Brain microvascular endothelial cell (primary cell): ENCODE results near the gene SLC1A5.

Experiments
- DNase-seq: peaks from one replicate; pipeline ENCODE4 v3.0.0-alpha.2; 2020
- H3K27ac ChIP-seq: fragments of 250-450 bp; sonication (Bioruptor Pico); 2 replicates; pipeline ENCODE4 v1.5.1; 2020; ENCODE audit warnings: mild to moderate bottlenecking, moderate library complexity
- H3K27me3 ChIP-seq: fragments of 250-450 bp; sonication (Bioruptor Pico); replicated peaks from 2 replicates; pipeline ENCODE4 v1.5.1; 2020; ENCODE audit warnings: mild to moderate bottlenecking
- H3K36me3 ChIP-seq: fragments of 250-450 bp; sonication (Bioruptor Pico); replicated peaks from 2 replicates; pipeline ENCODE4 v1.5.1; 2020; ENCODE audit warnings: mild to moderate bottlenecking
- H3K4me3 ChIP-seq: 2 replicates; pipeline ENCODE4 v1.5.1; 2011; ENCODE audit warnings: low read depth, mild to moderate bottlenecking, control low read depth, low read length, moderate library complexity
- in situ Hi-C: cut with HindIII; loops from 2 replicates; pipeline ENCODE4 v1.10.0; 2017; ENCODE audit warnings: low sequenced_read_pairs, low pct_ligation_motif_present
- TF ChIP-seq, protein P1 (sequence below): IDR thresholded peaks from 2 replicates; pipeline ENCODE4 v1.5.1; 2011; ENCODE audit warnings: low read depth, mild to moderate bottlenecking, moderate library complexity, low read length, control low read depth, inconsistent platforms; ENCODE audit errors: missing control alignments

The SLC1A5 gene

DNA sequence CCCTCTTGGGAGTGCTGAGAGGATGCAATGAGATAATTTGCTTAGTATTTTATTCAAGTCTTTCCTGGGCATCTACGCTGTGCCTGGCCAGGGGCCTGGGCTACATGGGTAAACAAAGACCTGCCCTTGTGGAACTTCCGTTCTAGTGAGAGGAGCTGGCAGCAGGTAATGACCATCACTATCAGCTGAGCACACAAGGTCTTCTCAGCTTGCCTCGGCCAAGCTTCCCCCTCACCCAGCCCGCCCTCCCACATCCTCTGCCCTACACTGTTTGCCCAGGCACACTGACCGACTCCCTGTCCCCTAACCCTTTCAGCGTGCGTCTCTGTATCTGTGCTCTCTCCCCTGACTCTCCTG, 51.1 kb downstream of the SLC1A5 start:
- H3K27me3 ChIP-seq: no peaks in the 10 kb centered on the region
- TF ChIP-seq, protein P1, sequence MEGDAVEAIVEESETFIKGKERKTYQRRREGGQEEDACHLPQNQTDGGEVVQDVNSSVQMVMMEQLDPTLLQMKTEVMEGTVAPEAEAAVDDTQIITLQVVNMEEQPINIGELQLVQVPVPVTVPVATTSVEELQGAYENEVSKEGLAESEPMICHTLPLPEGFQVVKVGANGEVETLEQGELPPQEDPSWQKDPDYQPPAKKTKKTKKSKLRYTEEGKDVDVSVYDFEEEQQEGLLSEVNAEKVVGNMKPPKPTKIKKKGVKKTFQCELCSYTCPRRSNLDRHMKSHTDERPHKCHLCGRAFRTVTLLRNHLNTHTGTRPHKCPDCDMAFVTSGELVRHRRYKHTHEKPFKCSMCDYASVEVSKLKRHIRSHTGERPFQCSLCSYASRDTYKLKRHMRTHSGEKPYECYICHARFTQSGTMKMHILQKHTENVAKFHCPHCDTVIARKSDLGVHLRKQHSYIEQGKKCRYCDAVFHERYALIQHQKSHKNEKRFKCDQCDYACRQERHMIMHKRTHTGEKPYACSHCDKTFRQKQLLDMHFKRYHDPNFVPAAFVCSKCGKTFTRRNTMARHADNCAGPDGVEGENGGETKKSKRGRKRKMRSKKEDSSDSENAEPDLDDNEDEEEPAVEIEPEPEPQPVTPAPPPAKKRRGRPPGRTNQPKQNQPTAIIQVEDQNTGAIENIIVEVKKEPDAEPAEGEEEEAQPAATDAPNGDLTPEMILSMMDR: no peak
- H3K4me3 ChIP-seq: no peak overlapping the region
- H3K27ac ChIP-seq: no peak overlapping the region
- in situ Hi-C loops: no loop called here
- peaks cover 51% of the 10 kb centered on the region for H3K36me3 ChIP-seq
- DNase-seq: no peak

DNA sequence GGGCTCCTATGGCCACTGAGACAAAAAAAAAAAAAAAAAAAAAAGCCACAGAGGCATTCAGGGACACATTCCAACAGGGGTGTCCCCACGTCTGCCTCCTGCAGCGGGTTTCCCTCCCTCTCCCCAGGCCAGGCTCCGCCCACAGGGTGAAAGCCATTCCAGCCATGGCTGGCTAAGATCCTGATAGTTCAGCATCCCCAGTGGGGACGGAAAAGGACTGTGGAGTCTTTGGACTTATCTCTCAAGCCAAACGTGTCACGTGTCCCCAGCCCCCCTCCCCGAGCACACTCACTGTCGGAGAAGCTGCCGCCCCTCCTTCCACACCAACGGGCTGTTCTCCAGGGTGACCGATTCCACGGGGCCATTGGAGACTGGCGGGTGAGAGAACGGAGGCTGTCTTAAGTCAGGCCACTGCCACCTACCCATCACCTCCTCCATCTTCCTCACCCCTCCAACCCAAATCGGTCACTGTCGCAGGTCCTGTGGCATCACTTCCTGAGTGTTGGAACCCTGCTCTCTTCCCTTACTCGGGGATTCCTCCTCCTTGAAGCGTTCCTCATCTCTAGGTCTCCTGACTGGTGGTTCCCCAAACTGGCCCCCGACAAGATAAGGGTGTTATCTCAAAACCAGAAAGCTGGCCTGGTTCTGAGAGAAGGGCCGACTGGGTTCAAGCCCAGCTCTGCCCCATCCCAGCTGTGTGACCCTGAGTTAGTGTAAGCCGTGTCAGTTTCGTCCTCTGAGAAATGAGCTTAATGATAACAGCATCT, 51.7 kb downstream of the SLC1A5 start:
- DNase-seq: no peak
- in situ Hi-C loops: no loop called here
- Histone ChIP-seq H3K4me3 (no peak overlapping the region), H3K27me3 (no peaks in the 10 kb centered on the region), H3K27ac (no peak overlapping the region), H3K36me3 (peaks cover 55% of the 10 kb centered on the region)
- TF ChIP-seq, protein P1: no peak

DNA sequence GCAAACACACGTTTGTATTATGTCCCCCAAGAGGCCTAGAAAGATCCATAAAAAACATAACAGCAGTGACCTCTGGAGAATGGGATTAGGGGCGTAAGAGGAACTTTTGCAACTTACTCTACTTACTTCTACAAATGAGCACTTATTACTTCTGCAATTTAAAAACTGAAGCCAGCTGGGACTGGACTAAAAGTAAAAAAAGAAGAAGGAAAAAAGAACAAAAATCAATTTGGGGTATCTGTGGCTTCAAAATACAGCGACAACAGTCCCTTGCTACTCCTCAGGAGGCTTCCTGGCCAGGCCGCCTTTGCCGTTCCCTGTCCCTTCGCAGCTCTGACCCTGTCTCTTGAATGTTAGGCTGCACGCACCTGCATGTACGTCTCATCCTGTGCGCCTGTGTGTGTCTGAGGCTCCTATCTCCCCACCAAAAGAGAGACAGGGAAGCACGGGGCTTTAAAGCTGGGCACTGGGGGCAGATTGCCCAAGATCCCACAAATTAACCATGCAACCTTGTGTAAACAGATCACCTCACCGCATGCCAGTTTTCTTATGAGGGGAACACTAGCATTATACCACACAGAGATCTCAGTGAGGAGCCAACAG, 54.6 kb downstream of the SLC1A5 start:
- Histone ChIP-seq H3K27ac (peak overlapping the region; percentile 57), H3K4me3 (no peak overlapping the region), H3K36me3 (peaks cover 70% of the 10 kb centered on the region), H3K27me3 (no peaks in the 10 kb centered on the region)
- TF ChIP-seq, protein P1: no peak
- in situ Hi-C loops: no loop called here
- no peak for DNase-seq

DNA sequence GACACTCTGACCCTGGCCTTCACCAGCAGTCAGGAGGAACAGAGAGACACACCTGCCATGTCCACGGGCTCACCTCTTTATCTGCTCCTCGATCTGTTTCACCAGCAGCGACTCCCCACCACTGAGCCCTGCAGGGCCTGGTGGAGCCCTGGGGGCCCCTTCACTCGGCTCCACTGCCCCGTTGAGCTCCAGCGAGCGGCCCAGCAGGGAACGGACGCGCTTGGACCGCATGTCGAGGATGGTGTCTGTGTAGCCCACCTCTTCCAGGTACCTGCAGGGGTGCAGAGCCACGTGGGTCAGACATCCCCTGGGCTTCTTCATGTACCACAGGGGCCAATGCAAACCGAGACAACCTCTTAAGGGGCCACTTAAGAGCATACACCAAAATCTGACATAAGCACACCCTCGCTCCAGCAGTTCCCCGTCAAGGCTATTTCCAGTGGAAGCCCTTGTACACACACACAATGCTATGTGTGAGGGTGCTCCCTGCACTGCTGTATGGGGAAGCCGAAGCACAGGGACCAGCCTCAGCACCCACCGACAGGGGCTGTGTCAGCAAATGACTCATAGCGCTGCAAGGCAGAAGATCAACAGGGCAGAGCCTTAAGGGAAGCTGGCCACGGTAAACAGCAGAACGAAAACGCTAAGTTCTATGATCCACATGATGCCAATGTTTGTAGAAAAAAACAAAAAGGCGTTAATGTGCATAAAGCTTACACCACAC, 55.3 kb downstream of the SLC1A5 start:
- in situ Hi-C loops: no loop called here
- TF ChIP-seq, protein P1: peak; percentile 50
- Histone ChIP-seq H3K27me3 (no peaks in the 10 kb centered on the region), H3K36me3 (peaks cover 69% of the 10 kb centered on the region), H3K27ac (peak overlapping the region; percentile 57), H3K4me3 (no peak overlapping the region)
- DNase-seq: peak; percentile 83

DNA sequence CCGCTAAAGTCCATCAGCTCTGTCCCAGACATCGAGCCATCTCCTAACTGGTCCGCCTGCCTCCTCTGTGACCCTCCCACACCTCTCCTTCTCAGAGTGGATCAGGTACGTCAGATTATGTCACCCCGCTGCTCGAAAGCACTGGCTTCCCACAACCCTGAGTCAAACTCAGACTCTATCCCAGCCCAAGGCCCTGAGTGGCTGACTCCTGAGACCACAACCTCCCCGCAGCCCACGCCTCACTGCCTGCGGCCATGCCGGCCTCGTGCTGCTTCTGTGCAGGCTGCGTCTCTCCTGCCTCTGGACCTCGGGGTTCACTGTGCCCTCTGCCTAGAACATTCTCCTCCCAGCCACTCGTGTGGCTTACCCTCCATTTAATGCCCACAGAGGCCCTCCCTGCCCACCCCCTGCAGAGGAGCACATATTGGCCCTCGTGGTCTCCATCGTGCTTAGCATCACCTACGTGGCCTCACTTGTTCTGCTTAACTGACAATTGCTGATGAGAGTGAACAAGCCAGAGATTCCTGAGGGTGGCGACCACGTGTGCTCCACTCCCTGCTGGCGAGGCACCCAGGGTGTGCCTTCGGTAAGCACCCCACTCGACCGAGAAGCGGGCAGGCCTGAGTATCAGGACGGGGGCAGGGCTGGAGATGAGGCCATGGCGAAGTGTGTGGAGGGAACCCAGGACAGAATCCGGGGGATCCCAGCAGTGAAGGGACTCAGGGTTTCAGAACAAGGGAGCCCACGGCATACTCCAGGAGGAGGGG, 56.0 kb downstream of the SLC1A5 start:
- H3K36me3 ChIP-seq: peaks cover 69% of the 10 kb centered on the region
- in situ Hi-C loops: no loop called here
- DNase-seq: no peak

More for the DNA sequence above, 56.0 kb downstream of the SLC1A5 start:
- Histone ChIP-seq H3K27ac (peak overlapping the region; percentile 86), H3K27me3 (no peaks in the 10 kb centered on the region), H3K4me3 (no peak overlapping the region)
- TF ChIP-seq, protein P1: no peak
